ENCODE data around the gene FNIP2.

- no peak for TF ChIP-seq EZH2 (IDR thresholded peaks at IDR 0.05; ENCODE audit: borderline replicate concordance, low read length)
- TF ChIP-seq, protein P1, sequence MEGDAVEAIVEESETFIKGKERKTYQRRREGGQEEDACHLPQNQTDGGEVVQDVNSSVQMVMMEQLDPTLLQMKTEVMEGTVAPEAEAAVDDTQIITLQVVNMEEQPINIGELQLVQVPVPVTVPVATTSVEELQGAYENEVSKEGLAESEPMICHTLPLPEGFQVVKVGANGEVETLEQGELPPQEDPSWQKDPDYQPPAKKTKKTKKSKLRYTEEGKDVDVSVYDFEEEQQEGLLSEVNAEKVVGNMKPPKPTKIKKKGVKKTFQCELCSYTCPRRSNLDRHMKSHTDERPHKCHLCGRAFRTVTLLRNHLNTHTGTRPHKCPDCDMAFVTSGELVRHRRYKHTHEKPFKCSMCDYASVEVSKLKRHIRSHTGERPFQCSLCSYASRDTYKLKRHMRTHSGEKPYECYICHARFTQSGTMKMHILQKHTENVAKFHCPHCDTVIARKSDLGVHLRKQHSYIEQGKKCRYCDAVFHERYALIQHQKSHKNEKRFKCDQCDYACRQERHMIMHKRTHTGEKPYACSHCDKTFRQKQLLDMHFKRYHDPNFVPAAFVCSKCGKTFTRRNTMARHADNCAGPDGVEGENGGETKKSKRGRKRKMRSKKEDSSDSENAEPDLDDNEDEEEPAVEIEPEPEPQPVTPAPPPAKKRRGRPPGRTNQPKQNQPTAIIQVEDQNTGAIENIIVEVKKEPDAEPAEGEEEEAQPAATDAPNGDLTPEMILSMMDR (conservative IDR thresholded peaks at IDR 0.05 in 1 of 2, IDR thresholded peaks at IDR 0.05 in 1 of 2; ENCODE audit: extremely low read depth in 1 of 2, insufficient read depth in 1 of 2, low read depth in 1 of 2, low read length in 2 of 2): no peak
Observed at GRCh38 chr4:158807691-158808090, 38.9 kb downstream of the FNIP2 start.

All from mammary epithelial cell (primary cell).